ENCODE measurements around the gene SAMD13. TPM values are rescaled to one million over a fixed set of nuclear protein-coding genes. Genes with fewer than 3 reads are reported as not detected.

Gene SAMD13
- total RNA-seq, 1 experiment from 2014 or later: 2.2 TPM

DNA sequence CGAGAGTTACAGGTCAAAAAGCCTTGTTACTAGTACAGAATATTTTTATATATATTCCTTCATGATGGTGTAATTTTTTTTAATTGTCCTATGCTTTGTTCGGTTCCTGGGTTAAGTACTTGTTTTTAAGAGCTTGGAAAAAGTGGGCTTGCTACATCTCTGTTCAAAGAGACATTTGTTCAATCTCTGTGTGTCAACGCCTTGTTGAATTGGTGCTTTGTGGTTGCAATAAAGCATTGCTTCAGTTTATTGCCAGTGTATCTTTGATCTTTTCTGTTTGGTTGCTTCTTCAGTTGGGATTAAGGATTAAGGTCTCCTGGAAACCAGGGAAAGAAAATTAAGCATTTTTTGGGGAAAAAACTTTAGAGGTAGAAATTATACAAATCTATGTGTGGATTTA is 49.0 kb downstream of the SAMD13 start:
- ChIA-PET POLR2A (no interaction called here), CTCF (no interaction called here)
- intact Hi-C loops (cut with micrococcal nuclease; ENCODE audit: unreplicated experiment) (no loop called here), in situ Hi-C loops (cut with HindIII; ENCODE audit: low pct_unique_long_range_greater_than_20kb, low sequenced_read_pairs) (no loop called here)
- no peak for TF ChIP-seq POLR2AphosphoS5 (IDR thresholded peaks at IDR 0.05; ENCODE audit: low read depth, low read length)
- TF ChIP-seq TCF7L2 (IDR thresholded peaks at IDR 0.05; ENCODE audit: low read depth, low read length): no peak
- TF ChIP-seq CTCF (IDR thresholded peaks at IDR 0.05): no peak
- no peak for TF ChIP-seq REST (IDR thresholded peaks at IDR 0.05; ENCODE audit: insufficient read depth in 1 of 2, low read depth in 2 of 2, low read length in 1 of 2)
- TF ChIP-seq SIN3A (IDR thresholded peaks at IDR 0.05; ENCODE audit: borderline replicate concordance, insufficient read depth, low read depth, low read length): no peak
- H3K4me1 ChIP-seq (ENCODE audit: control insufficient read depth, insufficient read depth, low read length): no peaks in the 10 kb centered on the region; the same call in 1 of the 2 replicates
- no peaks in the 10 kb centered on the region for H3K27me3 ChIP-seq (ENCODE audit: control insufficient read depth, insufficient read depth, low read length)
- BruUV-seq (replicated peaks): no TSS peak
- no peak overlapping the region for H3K27ac ChIP-seq (ENCODE audit: low read length)
- no peak for ATAC-seq
- H3K9me3 ChIP-seq (ENCODE audit: control insufficient read depth, insufficient read depth, low read depth, low read length): no peaks in the 10 kb centered on the region
- DNase-seq (ENCODE audit: low read depth, low spot score): no peak
- no peaks in the 10 kb centered on the region for H3K36me3 ChIP-seq (ENCODE audit: control insufficient read depth, insufficient read depth, low read length)
- H3K4me3 ChIP-seq (ENCODE audit: low read depth in 2 of 2, low read length in 2 of 2): no peak overlapping the region

GRCh38 chr1:84352298-84353106 is 51.0 kb downstream of the SAMD13 start:
- ATAC-seq (no peak), DNase-seq (ENCODE audit: low read depth, low spot score) (no peak)
- Histone ChIP-seq H3K9me3 (ENCODE audit: control insufficient read depth, insufficient read depth, low read depth, low read length) (peaks cover 8% of the 10 kb centered on the region; the same call in 1 of the 2 replicates), H3K4me1 (ENCODE audit: control insufficient read depth, insufficient read depth, low read length) (no peaks in the 10 kb centered on the region; the same call in 1 of the 2 replicates), H3K27ac (ENCODE audit: low read length) (no peak overlapping the region), H3K36me3 (ENCODE audit: control insufficient read depth, insufficient read depth, low read length) (no peaks in the 10 kb centered on the region), H3K27me3 (ENCODE audit: control insufficient read depth, insufficient read depth, low read length) (no peaks in the 10 kb centered on the region), H3K4me3 (ENCODE audit: low read depth in 2 of 2, low read length in 2 of 2) (no peak overlapping the region)
- in situ Hi-C loops (cut with HindIII; ENCODE audit: low pct_unique_long_range_greater_than_20kb, low sequenced_read_pairs) (no loop called here), intact Hi-C loops (cut with micrococcal nuclease; ENCODE audit: unreplicated experiment) (no loop called here)
- no TSS peak for BruUV-seq (replicated peaks)
- TF ChIP-seq SIN3A (IDR thresholded peaks at IDR 0.05; ENCODE audit: borderline replicate concordance, insufficient read depth, low read depth, low read length) (no peak), POLR2AphosphoS5 (IDR thresholded peaks at IDR 0.05; ENCODE audit: low read depth, low read length) (no peak), REST (IDR thresholded peaks at IDR 0.05; ENCODE audit: insufficient read depth in 1 of 2, low read depth in 2 of 2, low read length in 1 of 2) (no peak), CTCF (IDR thresholded peaks at IDR 0.05) (no peak), TCF7L2 (IDR thresholded peaks at IDR 0.05; ENCODE audit: low read depth, low read length) (no peak)
- ChIA-PET POLR2A (no interaction called here), CTCF (no interaction called here)

Data from Panc1 (cell line).